Activated effector memory CD4-positive, alpha-beta T cell treated with Interleukin-2 at 50 U/mL for 16 hours (primary cell): ENCODE measurements around the gene CCNO.

Source experiments
- DNase-seq: peaks from one replicate; pipeline ENCODE4 v3.0.0-alpha.2; 2020

The CCNO gene

DNA sequence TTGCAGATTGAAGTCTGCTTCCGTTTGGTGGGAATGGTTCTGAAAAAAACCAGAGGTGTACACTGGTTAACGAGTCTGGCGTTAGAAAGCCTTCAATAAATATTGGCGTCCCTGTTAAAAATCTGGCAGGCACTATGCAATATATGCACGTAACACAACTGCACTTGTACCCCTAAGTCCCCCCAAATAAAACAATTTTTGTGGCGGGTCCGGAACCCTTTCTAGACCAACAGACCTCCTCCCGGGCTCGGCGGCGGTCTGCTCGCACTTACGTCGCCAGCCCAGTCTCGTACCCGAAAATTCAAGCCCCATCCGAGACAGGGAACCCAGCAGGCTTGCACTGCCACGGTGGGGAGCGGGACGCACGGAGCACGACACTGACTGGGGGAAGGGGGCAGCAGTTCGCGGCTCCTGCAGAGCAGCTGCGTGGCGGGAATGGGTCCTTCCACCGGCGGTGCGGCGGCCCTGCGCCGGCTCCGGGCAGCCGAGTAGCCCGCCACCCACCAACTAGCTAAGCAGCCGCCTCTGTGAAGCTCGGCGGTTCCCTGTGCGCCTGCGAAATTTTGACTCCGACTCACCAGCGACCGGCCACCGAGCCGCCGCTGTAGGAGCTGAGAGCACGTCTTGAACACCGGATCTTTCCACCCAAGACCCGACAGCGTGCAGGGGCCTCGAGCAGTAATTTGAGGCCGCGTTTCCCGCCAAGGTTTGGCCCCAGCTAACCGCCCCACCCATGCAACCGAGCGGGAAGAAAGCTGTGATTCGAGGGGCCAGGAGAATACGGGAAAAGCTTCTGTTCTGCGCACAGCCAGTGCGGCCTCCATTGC lies 10.2 kb downstream of the CCNO start:
- DNase-seq = no peak

DNA sequence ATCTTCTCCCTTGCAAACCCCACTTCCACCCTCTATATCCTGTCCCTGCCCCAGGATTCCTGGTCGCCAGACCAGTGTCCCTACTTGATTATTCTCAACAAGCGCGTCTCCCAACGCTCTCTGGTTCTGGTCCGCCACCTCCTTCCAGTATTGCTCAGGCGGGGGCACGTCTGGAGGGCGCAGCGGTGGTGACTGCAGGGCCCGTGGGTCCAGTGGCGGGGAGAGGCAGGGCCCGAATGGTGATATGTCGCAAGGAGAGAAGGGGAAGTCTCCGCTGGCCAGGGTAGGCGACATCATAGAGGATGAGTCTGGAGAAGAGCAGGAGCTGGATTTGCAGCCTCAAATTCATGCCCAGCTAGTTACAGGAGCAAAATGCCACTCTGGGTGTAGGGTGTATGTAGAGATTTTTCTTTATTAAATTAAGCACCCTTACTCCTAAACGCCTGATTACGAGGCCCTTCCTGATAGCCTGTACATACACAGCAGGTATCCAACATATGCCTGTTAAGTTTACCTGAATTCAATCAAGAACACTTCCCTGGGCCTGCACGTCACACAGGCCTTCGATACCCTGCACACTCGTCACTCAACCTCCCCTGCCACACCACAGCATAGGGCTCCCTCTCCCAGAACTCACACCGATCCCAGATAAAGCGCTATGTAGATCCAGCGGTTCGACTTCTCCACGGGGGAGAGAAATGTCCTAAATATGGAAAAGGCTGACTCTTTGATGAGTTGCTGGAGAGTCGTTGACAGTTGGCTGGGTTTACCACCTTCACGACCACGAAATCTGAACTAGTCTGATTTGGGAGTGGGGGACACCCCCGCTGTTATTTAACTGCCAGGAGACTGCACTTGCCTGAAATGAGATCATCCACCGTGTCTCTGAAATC lies 11.1 kb downstream of the CCNO start:
- no peak for DNase-seq

DNA sequence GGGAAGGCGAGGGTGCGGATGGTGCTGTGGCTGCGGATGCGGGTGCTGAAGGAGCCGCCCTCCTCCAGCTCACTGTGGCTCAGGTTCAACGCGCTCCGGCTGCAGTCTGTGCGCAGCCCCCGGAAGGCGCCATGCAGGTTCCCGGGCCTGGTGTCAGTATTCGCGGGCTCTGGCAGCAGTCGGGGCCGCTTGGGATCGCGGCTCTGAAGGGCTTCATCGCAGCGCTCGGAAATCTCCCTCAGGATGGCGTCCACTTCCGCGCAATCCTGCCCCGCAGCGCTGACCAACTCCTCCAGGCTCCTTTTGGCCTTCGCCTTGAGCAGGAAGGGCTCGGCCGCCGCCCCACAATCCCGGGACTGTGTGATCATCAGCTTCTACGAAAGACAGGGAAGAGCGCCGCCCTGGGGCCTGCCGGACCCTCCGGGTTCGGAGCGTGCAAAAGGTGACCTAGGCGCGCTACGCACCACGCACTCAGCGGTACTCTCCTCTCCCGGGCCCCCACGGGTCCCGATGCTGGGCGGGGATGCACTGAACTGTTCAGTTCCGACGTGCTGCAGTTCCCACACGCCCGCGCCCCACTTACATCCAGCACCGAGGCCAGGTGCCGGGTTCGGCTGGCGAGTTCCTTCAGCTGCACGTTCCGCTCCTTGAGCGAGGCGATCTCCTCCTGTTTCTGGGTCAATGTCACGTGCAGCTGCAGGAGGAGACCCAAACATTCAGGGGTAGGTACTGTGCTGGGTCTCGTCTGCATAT lies 12.8 kb downstream of the CCNO start:
- DNase-seq = no peak

DNA sequence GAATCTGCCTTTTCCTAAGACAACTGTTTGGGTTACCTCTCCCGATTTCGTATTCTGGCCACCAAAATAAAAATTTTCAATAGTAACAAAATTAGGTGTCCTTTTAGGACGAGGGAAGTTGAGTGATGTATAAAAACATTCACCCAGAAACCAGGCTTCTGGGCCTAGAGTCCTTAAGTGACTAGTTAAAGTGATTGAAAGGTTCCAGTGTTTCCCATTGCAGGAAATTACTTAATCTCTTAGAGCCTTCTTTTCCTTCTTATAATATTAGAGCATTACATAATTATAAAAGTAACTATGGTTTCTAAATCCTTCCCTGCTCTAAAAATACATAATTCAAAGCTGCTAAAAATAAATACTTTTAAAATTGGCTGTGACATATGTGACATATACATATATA lies 13.6 kb downstream of the CCNO start:
- no peak for DNase-seq

DNA sequence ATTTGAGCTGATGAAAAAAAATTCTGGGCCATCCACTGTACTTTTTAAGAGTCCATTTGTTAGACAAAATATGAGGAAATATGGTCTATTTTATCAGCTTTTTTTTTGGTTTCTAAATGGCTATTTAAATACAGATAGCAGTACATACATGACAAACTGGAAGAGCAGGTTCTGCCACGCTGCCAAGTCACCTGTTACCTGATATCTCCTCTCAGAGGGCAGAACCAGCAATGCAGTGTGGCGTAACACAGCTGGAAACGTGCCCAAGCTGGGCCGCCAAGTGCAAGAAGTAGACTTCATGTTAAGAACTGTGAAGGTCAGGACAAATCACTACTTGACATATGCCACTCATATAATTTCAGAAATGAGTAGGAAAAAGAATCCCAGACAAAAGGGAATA lies 14.4 kb downstream of the CCNO start:
- no peak for DNase-seq

DNA sequence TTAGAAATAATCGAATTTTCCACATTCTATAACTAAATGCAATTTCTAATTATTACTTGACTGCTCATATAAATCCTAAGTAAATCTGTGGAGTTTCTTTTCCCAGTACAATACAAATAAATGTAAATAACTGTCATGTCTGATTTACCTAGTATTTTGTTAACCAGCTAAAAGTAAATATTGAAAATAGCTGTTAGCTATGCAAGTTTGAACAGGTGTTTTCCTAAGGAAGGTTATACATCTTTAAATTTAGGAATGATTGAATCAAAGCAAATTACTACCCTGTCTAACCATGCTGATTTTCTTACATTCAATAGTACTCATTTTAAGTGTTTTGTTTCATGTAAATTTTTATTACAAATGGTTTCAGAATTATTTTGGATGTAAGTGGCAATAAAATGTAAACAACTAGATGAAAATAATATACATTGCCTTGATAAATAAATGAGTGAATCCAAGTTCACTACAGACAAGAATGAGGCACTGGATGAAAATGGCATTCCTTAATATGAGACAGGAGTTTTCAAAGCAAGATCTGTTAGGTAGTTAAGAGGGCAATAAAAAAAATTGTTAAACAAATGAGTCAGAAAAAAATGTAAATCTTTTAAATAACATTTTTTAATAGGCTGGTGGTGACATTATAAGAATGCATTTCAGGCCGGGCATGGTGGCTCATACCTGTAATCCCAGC lies 22.1 kb downstream of the CCNO start:
- DNase-seq = no peak

DNA sequence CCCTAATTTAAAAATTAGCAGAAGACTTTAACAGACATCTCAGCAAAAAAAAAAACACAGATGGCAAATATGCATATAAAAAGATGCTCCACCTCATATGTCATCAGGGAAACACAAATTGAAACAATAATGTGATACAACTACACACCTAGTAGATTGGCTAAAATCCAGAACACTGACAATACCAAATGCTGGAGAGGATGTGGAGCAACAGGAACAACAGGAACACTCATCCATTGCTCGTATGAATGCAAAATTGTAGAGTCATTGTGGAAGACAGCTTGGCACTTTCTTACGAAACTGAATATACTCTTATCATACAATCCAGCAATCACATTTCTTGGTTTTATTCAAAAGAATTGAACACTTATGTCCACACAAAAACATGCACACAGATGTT lies 28.4 kb downstream of the CCNO start:
- DNase-seq = no peak

DNA sequence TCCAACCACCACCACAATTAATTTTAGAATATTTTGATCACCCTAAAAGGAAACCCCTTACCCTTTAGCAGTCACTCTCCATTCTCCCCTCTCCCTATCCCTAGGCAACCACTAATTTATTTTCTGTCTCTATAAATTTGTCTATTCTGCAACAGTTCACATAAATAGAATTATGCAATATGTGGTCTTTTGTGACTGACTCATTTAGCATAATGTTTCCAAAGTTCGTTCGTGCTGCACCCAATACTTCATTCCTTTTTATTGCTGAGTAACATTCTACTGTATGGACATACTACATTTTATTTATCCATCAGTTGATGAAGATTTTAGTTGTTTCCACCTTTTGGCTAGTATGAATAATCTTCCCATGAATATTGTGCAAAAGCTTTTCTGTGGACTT lies 42.2 kb downstream of the CCNO start:
- DNase-seq = no peak

DNA sequence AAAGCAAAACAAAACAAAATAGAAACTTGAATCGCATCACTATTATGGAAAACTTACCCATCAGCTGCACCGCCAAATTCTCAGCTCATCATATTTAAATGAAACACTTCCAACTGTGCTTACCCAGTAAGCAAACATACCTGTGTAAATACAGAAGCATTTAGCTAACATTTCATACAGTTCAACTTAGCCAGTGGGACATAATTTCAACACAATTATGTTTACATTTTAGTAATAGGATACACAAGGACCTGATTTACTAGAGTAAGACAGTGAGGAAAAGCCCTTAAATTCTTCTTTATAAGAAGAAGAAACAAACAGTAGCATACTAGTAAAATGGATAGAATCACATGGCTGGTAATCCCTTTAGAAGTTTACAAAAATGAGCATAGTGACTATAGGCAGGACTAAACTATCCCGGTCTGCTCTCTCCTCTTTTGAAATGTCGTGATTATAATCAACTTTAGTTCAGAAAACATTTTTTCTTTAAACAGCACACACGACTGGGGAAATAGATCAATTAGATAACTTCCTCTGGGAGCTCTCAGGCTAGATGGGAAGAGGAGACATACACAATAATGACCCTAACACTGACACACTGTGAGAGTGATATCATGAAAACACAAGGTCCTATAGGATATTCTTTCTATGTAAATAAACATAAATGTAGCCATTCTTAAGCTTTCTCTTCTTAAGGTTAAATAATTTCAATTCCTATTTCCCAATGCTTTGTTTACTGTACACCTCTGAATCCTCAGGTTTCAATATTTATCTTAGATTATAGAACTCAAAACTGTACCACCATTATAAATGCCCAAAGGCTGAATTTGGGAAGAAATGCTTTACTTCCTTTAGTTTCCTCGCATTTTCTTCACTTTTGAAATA lies 44.5 kb downstream of the CCNO start:
- DNase-seq = no peak

DNA sequence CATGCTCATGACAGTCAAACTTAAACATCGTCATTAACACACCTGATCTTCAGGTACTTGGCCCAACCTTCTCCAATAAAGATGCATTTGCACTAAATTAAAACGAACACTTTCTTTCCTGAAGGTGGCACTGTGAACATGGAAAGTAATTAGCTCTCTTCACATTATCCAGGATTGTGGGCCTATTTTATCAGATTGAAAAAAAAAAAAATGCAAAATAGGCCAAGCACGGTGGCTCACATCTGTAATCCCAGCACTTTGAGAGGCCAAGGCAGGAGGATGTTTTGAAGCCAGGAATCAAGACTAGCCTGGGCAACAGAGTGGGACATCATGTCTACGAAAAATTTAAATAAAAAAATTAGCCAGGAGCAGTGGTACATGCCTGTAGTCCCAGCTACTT lies 46.0 kb downstream of the CCNO start:
- no peak for DNase-seq
